ENCODE results near the gene ILF3. TPM values are rescaled to one million over a fixed set of nuclear protein-coding genes. Genes with fewer than 3 reads are reported as not detected.

The ILF3 gene
- total RNA-seq, 2 experiments from 2014 or later, result 464 to 491 TPM

GRCh38 chr19:10678813-10679212 is 24.7 kb downstream of the ILF3 start:
- Histone ChIP-seq H3K9me3 (ENCODE audit: control insufficient read depth in 1 of 2, insufficient read depth in 1 of 2, low read length in 2 of 2) (no peaks in the 10 kb centered on the region), H3K4me1 (ENCODE audit: insufficient read depth, low read length) (no peaks in the 10 kb centered on the region), H3K27me3 (ENCODE audit: control insufficient read depth in 1 of 2, insufficient read depth in 2 of 2, low read length in 2 of 2) (no peaks in the 10 kb centered on the region), H3K36me3 (ENCODE audit: insufficient read depth, low read length) (peaks cover 86% of the 10 kb centered on the region), H3K27ac (ENCODE audit: low read depth in 1 of 2, low read length in 2 of 2) (no peak overlapping the region), H3K4me3 (ENCODE audit: low read length) (no peak overlapping the region)
- H3K9me3 Mint-ChIP-seq, result no peaks in the 10 kb centered on the region
- H3K27me3 Mint-ChIP-seq, result no peaks in the 10 kb centered on the region
- ATAC-seq (ENCODE audit: poor library complexity), result no peak
- ChIA-PET POLR2A (no interaction called here), CTCF (interaction anchor here (1.2 kb wide), 1 partner anchor 34 kb away, joined by 4 read pairs; no protein-coding TSS in a partner anchor)
- TF ChIP-seq CTCF (IDR thresholded peaks at IDR 0.05), result no peak
- no peak overlapping the region for H3K27ac Mint-ChIP-seq
- H3K4me1 Mint-ChIP-seq (ENCODE audit: low read depth), result no peaks in the 10 kb centered on the region
- peaks cover 94% of the 10 kb centered on the region for H3K36me3 Mint-ChIP-seq (ENCODE audit: low read depth)
- DNase-seq, result no peak
- no peak overlapping the region for H3K4me3 Mint-ChIP-seq
- intact Hi-C loops (cut with DNase I, micrococcal nuclease), result no loop called here

- Histone ChIP-seq H3K27me3 (ENCODE audit: control insufficient read depth in 1 of 2, insufficient read depth in 2 of 2, low read length in 2 of 2) (no peaks in the 10 kb centered on the region), H3K36me3 (ENCODE audit: insufficient read depth, low read length) (peaks cover 91% of the 10 kb centered on the region), H3K4me1 (ENCODE audit: insufficient read depth, low read length) (no peaks in the 10 kb centered on the region), H3K4me3 (ENCODE audit: low read length) (no peak overlapping the region), H3K27ac (ENCODE audit: low read depth in 1 of 2, low read length in 2 of 2) (no peak overlapping the region), H3K9me3 (ENCODE audit: control insufficient read depth in 1 of 2, insufficient read depth in 1 of 2, low read length in 2 of 2) (no peaks in the 10 kb centered on the region)
- no peak overlapping the region for H3K4me3 Mint-ChIP-seq
- H3K4me1 Mint-ChIP-seq (ENCODE audit: low read depth), result no peaks in the 10 kb centered on the region
- H3K9me3 Mint-ChIP-seq, result no peaks in the 10 kb centered on the region
- CTCF ChIA-PET, result no interaction called here
- H3K36me3 Mint-ChIP-seq (ENCODE audit: low read depth), result peaks cover 97% of the 10 kb centered on the region
- POLR2A ChIA-PET, result no interaction called here
- H3K27me3 Mint-ChIP-seq, result no peaks in the 10 kb centered on the region
- intact Hi-C loops (cut with DNase I, micrococcal nuclease), result no loop called here
- no peak for TF ChIP-seq CTCF (IDR thresholded peaks at IDR 0.05)
- no peak overlapping the region for H3K27ac Mint-ChIP-seq
- no peak for ATAC-seq (ENCODE audit: poor library complexity)
- no peak for DNase-seq
These were observed 25.6 kb downstream of the ILF3 start for GRCh38 chr19:10679743-10680142.

GRCh38 chr19:10680545-10681135 is 26.5 kb downstream of the ILF3 start:
- POLR2A ChIA-PET, result no interaction called here
- H3K4me1 Mint-ChIP-seq (ENCODE audit: low read depth), result no peaks in the 10 kb centered on the region
- H3K9me3 Mint-ChIP-seq, result no peaks in the 10 kb centered on the region
- no peak for TF ChIP-seq CTCF (IDR thresholded peaks at IDR 0.05)
- no peak overlapping the region for H3K27ac ChIP-seq (ENCODE audit: low read depth in 1 of 2, low read length in 2 of 2)
- H3K27me3 ChIP-seq (ENCODE audit: control insufficient read depth in 1 of 2, insufficient read depth in 2 of 2, low read length in 2 of 2), result no peaks in the 10 kb centered on the region
- peaks cover 94% of the 10 kb centered on the region for H3K36me3 ChIP-seq (ENCODE audit: insufficient read depth, low read length)
- CTCF ChIA-PET, result no interaction called here
- no peak overlapping the region for H3K4me3 ChIP-seq (ENCODE audit: low read length)
- H3K9me3 ChIP-seq (ENCODE audit: control insufficient read depth in 1 of 2, insufficient read depth in 1 of 2, low read length in 2 of 2), result no peaks in the 10 kb centered on the region
- intact Hi-C loops (cut with DNase I, micrococcal nuclease), result no loop called here
- H3K27ac Mint-ChIP-seq, result peak overlapping the region; percentile 42
- peaks cover 97% of the 10 kb centered on the region for H3K36me3 Mint-ChIP-seq (ENCODE audit: low read depth)
- H3K4me3 Mint-ChIP-seq, result no peak overlapping the region
- no peaks in the 10 kb centered on the region for H3K27me3 Mint-ChIP-seq
- H3K4me1 ChIP-seq (ENCODE audit: insufficient read depth, low read length), result no peaks in the 10 kb centered on the region
- ATAC-seq (ENCODE audit: poor library complexity), result no peak
- no peak for DNase-seq

All from CD4-positive, alpha-beta T cell (primary cell).